T-helper 2 cell (primary cell): ENCODE measurements around the gene KCNJ4.

Source experiments
- DNase-seq, 5 experiments: peaks; one replicate each; pipeline versions ENCODE4 v3.0.0 to v3.0.0-alpha.2; 2012 to 2022

The KCNJ4 gene

DNA sequence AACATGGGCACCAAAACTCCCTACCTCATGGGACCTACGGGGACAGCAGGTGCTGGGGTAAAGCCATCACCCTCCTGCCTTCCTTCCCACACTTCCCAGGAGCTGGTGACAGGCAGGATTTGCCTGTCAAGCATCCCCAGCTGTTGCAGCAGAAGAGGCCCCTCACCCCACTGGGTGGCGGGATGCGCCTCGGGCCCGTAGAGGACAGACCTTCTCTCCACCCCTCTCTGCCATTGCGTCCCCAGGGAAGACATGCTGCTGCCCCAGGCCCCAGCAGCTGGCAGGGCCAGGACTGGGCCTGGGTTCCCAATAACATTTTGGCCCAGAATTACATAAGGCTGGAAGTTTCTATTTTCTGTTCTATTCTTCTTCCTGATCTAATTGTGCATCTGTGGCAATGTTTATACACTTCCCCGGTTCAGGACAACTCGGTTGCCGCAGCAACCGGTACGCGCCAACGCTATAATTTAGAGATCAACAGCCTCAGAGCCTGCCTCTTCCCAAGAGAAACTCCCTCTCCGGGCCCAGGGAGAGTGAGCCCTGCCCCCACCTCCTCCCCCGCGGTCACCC is 25.4 kb downstream of the KCNJ4 start:
- no peak for DNase-seq

DNA sequence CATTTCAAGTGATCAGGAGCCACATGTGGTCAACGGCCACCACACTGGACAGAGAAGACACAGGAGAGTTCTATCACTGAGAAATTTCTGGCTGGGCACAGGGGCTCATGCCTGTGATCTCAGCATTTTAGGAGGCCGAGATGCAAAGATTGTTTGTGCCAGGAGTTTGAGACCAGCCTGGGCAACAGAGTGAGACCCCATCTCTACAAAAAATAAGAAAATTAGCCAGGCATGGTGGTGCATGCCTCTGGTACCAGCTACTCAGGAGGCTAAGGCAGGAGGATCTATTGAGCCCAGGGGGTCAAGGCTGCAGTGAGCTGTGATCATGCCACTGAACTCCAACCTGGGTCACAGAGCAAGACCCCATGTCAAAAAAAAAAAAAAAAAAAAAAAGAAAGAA is 26.3 kb downstream of the KCNJ4 start:
- DNase-seq, result no peak

DNA sequence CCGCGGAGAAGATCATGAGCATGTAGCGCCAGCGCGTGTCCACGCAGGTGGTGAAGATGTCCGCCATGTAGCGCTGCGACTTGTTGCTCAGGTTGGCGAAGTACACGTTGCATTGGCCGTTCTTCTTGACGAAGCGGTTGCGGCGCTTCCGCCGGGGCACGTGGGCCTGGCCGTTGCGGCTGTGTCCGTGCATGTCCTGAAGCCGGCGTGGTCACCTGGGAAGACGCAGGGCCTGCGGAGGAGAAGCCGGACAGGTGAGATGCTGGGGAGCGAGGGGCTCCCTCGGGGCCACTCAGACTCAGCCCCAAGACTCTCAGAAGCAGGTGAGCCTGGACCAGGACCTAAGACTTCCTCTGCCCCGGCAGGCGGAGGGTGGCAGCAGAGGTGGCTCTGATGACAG is 27.1 kb downstream of the KCNJ4 start:
- no peak for DNase-seq

DNA sequence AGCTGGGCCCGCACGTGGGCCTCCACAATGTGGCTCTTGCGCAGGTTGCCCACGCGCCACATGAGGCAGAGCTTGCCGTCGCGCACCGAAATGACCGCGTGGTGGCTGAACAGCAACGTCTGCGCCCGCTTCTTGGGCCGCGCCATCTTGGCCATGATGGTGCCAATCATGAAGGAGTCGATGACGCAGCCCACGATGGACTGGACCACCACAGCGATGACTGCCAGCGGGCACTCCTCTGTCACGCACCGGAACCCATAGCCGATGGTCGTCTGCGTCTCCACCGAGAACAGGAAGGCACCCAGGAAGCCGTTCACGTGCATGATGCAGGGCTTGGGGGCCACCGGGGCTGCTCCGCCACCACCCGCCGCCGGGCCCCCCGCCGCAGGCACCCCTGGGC is 27.5 kb downstream of the KCNJ4 start:
- no peak for DNase-seq

DNA sequence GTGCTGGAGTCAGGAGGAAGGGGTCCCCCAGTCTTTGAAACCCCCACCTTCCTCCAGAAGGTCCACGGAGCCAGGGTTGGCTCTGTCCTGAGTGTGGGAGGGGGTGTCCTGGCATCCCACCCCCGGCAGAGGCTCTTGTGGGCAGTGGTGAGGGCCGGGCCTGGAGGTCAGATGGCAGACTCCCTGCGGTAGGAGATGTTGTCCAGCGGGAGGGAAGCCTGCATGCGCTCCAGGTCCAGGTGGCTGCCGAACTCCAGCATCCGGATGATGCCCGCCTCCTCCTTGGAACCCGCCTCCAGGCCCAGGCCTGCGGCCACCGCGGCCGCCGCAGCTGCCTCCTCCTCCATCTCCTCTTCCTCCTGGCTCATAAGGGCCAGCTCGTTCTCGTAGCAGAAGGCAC is 28.4 kb downstream of the KCNJ4 start:
- no peak for DNase-seq

DNA sequence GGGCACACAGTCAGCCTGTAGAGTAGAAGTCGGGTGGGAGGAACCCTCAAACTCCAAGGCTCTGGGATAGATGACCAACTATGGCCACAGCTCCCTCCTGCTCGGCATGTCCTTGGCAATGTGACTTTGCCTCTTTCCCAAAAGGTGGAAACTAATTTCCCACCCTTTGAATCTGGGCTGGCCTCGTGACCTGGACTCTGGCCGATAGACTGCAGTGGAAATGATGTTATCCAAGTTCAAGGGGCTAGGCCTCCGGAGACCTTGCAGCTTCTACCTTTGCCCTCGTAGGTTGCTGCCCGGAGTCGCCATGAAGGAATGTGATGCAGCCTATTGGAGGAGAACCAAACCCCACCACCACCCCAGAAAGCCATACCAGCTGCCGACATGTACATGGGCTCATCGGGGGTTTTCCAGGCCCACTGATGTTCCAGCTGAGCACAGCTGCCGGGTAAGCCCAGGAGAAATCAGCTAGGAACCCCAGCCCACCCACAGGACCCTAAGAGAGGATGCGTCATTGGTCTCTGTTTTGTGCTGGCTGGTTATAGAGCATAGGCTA is 30.4 kb downstream of the KCNJ4 start:
- DNase-seq, result no peak

DNA sequence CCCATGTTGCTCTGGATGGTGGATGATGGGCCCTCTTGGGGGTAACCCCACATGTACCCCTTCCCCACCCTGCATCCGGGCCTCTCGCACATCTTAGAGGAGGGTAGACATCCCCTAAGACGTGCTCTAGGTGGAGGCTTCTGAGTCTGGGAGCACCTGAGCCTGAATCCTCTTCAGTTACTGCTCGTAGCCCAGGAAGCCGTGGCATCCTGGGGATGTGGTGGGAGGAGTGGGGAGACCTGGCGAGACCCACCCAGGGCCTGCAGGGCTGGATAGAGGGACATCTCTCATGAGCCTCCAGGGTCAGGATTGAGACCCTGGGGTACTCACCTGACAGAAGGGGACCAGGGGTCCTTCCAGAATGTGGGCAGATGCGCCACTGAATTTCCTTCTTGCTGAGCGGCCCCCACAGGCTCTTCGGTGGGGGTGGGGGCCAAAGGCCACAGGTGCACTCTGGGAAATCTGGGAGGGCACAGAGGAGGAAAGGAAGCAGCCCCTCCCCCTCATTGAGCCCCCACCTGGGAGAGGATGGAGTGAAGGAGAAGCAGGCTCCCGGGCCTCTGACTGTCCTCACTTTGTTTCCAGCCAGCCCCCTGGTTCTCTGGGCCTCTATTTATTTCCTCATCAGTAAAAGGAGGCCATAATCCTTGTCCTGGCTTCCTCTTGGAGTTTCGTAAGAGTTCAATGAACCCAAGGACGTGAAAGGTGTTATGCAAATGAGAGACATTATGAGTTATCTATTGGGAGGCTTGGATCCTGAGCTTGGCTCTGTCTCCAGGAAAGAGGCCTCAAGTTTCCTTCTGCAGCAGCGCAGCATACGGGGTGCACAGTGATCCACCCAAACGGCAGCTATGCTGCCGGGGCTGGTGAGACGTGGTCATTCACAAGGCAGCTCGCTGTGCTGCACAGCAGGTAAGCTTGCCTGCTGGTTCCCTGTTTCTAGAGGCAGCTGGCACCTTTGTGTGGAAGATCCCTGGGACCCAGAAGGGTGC is 31.2 kb downstream of the KCNJ4 start:
- no peak for DNase-seq

DNA sequence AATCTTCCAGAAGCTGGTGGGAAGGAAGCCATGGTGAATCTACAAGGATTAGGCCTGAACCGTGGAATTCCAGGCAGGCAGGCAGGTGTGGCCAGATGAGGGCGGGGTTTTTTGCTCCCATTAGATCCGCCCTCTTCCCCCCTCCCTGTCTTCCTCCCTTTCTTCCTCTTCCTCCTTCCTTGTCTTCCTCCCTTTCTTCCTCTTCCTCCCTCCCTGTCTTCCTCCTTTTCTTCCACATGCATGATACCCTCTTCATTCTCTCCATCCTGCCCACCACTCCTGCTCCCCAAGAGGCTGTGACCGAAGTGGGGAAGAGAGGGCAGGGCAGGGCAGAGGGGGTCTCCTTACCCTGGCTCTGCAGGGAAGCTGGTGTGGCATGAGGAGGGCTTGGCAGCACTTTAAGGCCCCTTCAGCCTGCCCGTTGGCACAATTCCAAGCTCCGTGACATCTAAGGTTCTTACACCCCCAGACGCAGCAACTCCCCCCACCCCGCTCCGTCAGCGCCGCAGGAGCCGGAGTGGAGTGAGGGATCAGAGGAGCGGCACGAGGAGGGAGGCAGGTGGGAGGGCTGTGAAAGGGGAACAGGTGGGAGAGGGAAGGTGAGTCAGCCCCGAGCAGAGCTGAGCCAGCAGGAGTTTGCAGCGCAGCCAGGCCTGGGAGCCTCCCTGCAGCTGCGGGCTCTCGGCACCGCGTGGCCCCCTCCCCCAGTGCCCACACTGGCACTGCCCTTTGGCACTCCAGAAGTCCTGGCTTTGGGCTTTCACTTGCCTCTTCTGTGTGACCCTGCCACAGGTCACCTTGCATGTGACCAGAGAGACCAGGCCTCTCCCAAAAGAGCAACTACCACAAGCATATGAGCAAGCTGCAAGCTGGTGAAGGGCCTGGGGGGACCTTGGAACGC is 32.1 kb downstream of the KCNJ4 start:
- DNase-seq, result no peak

DNA sequence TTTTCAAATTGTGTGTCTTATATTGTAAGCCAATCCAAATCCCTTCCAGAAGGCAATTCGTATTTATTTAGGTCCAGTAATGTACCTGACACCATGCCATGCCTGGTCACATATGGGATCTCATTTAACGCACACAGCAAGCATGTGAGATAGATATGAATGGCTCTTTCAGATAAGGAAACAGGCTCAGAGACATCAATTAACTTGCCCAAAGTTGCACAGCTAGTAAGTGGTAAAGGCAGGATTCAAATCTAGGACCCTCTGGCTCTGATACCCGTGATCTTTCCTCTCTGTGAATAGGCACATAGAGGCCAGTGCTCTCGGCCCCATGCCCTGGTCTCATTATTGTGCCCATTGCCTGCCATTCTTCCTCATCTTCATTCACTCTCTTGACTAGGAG is 34.3 kb downstream of the KCNJ4 start:
- no peak for DNase-seq

DNA sequence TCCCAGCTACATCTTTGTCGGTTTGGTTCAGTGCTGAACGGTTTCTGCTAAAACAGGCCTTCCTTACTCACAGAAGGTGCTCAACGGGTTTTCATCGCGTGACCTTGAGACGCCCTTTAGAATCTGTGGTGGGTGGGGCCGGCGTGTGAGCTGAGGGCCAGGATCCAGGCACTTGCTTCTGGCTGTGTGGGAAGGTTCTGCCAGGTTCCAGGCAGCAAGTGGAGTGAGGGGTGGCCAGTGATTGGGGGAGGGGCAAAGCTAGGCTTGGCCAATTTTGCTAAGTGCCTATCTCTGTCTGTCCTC is 35.2 kb downstream of the KCNJ4 start:
- DNase-seq, result no peak

DNA sequence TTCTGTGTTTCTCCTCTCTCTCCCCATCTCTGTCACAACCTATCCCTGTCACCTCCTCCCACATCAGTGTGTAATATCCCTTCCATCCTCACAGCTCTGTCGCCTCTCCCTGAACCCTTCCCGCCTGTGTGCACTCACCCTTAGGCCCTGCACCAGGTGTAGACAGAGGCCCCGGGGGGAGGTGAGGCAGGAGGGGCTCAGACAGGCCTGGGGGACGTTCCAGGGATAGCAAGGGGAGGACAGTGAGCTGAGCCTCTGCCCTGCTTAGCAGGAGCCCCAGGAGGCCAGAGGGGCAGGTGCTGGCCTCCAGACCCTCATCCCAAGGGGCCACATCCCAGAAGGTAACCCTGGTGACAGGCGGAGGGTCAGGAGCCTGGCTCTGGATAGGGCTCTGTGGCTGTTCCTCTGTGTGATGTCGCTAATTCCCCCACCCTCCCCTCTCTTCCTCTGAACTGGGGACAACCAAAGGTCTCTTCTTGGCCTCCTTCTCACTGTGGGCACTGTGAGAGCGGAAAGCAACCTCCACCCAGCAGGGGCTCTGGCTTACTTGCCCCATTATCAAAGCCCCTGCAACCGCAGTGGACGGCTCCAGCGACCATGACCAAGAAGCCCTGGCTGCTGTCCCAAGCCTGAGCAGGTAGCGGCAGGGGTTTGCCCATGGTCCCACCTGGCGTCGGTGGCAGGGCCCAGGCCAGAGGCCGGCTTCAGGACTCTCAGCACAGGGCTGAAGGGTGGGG is 35.7 kb downstream of the KCNJ4 start:
- DNase-seq, result no peak

DNA sequence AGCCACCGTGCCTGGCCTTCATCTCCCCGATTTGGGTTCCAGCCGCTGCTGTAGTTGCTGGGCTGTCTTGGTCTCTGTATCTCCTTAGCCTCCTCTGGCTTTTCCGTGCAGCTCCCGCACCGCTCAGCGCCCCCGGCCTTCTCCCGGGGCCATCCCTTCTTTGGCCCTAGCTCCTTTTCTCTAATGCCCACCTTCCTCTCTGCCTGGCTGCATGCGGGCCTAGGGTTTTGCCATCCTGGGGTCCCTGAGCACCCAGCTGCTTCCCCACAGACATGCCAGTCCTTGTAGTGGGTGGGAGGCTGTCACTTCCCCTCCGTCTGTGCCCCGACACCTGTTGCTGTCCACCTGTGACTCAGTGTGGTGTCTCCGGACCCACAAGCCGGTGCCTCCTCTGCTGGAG is 36.4 kb downstream of the KCNJ4 start:
- no peak for DNase-seq

DNA sequence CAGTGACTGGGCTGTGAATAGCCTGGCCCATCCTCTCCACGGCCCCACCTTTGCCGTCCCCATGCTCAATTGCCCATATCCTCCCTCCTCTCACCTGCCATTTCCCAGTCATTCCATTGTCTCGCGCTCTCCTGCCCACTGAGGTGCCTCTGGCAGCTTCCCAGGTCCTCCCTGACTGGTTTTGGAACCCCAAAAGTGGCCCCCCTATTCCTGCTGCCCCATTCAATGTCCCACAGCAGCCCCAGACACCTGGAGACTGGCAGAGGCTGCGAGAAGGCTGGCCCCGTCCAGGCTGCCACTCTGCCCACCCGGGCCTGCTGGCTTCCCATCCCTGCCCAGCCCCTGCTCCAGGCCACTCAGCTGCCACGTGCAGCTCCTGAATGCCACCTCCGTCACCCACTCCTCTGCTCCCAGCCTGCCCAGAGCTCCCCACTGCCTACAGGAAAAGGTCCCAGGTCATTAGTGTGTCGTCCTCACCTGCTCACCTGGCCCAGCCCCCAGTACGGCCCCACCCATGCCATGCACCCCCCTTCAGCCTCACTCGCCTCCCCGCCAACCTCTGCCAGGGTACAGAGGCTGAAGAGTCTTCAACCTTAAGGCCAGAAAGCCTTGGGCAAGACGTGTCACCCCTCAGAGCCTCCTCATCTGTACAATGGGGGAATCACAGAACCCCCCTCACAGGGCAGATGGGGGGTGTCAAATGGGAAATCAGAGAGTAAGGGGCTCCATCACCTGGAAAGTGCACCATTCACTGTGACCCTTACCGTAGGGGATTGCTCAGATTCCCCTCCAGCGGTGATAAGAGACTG is 37.5 kb downstream of the KCNJ4 start:
- no peak for DNase-seq

DNA sequence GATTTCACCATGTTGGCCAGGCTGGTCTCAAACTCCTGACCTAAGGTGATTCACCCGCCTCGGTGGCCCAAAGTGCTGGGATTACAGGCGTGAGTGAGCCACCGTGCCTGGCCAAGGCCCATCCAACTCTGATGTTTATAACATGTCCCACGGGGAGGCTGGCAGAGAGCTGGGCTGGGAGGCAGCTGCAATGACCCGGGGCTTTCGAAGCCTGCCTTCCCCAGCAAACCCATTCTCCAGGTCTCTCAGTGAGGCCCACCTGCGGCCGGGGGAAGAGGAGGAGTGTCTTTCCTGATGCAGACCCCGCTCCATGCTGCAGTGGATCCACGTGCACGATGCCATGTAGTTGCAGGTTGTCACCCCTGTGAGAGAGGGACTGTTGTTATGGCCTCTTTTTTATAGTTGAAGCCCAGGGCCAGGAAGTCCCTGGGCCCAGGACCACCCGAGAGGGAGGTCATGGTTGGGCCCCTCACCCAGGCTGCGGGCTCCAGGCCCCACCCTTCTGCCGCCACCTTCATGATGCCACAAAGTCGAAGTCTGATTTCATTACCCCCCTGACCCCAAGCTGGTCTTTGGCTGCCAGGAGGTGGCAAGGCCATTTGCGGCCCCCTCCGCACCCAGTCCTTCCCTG is 38.3 kb downstream of the KCNJ4 start:
- no peak for DNase-seq

DNA sequence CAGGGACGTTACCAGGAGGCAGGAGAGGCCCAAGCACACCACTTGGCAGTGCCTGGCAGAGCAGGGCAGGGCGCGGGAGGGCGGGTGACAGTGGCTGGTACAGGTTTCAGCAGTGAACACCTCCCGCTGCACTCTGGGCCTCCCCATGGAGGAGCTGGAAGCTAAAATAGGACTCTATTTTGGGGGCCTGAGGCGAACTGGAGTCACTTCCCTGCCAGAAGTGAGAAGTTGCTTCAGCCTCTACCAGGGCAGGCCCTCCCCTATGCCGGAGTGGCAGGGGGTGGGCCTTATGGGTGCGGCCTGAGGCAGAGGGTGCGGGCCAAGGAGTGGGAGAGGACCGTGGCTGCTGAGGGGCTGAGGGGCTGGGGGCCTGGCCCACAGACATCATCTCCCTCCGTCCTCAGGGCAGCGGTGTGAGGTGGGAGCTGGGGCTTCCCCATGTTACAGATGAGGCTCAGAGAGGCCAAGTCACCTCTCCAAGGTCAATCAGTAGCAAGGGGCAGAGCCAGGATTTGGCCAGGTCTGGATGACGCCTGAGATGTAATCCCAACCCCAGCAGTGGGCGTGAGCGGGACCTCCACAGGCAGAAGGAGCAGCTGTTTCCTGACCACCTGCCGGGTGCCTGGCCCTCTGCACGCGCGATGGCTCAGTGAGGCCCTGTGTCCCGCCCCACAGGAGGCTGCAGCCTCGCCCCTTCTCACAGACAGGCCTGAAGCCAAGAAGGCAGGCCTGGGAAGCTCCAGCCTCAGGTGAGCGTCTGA is 39.3 kb downstream of the KCNJ4 start:
- DNase-seq, result no peak

DNA sequence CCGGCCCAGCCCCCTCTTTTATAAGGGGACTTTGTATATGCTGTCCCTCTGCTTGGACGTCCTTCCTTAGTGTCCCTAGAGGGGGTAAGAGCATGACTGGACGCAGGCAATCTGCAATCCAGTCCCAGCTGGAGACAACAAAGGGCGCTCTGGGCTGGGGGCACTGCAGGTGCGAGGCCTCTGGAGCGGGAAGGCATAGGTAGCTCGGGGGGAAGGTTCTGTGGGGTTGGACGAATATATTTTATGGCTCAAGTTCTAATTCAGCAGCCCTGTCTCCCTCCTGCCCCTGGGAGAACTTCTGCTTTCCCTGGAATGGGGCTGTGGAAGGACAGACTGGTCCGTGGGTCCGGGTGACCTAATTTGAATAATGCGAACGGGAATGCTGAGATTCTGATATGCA is 40.0 kb downstream of the KCNJ4 start:
- DNase-seq, result no peak

DNA sequence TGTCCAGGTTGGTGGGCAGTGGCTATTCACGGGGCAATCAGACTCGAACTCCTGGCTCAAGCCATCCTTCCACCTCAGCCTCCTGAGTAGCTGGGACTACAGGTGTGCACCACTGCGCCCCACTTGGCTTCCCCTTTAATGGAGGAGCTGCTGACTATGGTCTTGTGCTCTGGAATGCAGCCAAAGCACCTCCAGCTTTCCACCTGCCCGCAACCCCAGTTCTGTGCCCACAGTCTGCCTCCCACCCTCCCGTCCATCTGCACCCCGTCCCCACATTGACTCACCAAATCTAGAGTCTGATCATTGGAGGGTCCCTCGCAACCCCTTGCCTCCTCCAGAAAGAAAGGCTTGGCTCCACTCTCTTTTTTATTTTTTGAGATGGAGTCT is 41.0 kb downstream of the KCNJ4 start:
- DNase-seq, result no peak

DNA sequence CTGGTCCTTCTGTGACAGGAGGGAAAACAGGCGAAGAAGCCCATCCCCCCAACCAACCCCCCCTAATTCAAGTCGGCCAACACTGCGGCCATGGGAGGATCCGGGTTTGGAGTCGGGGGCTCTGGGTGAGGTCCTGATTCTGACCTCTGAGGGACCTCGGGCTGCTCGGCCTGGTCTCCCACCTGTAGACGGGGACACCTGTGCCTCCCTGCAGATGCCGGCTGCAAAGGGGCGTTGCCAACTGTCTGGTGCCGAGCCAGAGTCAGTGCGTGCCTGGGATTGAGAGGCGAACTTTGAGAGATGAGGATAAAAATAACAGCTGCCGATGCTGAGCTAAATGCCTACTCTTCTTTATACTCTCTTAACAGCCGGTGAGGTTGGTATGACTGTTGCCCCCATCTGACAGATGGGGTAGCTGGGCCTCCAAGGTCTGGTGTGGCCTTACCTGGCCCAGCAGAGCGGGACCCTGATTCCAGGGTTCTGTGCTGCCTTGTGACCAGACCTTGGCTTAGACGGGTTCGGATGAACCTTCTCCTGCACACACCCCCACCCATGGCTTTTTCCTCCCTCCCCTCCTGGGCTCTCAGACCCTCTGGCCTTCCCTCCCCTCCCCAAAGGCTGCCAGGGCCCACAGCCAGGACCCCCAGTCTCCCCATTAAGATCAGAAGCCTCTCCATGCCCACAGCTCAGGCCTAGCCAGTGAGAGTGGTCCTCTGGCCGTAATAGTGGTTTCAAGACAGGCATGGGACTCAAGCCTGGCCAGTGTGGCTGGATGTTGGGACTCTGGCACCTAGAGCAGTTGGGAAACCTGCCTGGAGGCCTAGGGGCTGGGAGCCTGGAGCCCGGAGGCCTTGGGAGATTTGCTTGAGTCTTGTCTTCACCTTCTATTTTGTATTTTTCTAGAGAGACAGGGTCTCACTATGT is 41.7 kb downstream of the KCNJ4 start:
- no peak for DNase-seq

DNA sequence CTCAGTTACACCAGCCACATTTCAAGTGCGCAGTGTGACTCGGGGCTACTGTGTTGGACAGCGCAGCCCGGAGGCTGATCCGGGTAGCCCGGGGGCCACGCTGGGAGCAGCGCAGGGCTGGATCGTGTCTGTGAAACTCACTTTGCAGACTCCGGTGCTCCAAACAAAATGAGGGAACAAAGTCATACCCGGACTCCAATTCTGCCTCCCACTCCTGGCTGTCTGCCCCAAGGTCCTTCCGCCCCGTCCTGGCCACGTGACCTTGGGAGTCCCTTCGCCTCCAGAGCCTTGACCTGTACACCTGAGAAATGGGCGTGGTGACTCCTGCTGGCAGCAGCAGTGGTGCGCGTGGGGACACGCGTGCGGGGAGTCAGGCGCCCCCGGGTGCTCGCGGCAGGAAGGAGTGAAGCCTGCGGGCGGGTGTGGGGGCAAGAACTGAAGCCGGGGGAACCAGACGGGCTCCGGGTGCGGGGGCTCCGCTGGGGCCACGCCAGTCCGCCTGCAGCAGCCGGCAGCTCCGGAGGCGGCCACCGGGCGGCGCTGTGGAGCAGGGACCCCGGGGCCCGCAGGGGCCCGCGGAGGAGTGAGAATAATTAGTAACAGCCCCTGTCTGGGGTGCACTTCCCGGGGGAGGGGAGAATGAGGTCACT is 42.4 kb downstream of the KCNJ4 start:
- peak; percentile 6 to 31 (median 18) for DNase-seq
